IMR-90 (cell line): ENCODE data around the gene NIPAL3. TPM values are rescaled to one million over a fixed set of nuclear protein-coding genes. Genes with fewer than 3 reads are reported as not detected.

Experiments used
- ATAC-seq: fragments of 200-7000 bp; cut with Tn5 transposase; 2 replicates; pipeline ENCODE4 v1.9.1; 2020; ENCODE audit warnings: low read depth, mild to moderate bottlenecking, moderate library complexity
- BruUV-seq: library from RNA; stranded (reverse); fragments of 400-500 nt; replicated peaks from 2 replicates; lab custom pipeline; 2021; lab: Mats Ljungman, UMichigan
- CTCF ChIA-PET: fragments of 300-600 bp; formaldehyde crosslinking; extraction: SDS; loops from one replicate; lab custom pipeline; 2021; ENCODE audit warnings: antibody characterized with exemption; lab: Yijun Ruan, JAX
- POLR2A ChIA-PET: fragments of 300-600 bp; sonication (Branson Sonifier 250); formaldehyde crosslinking; loops from one replicate; lab custom pipeline; 2022; ENCODE audit warnings: antibody characterized with exemption; ENCODE audit not compliant: unreplicated experiment; lab: Charles Lee
- DNase-seq: peaks from one replicate; pipeline ENCODE4 v3.0.0; 2013
- H2AFZ ChIP-seq: replicated peaks from 2 replicates; pipeline ENCODE3; 2013; ENCODE audit warnings: low read length, mild to moderate bottlenecking; ENCODE audit not compliant: poor library complexity
- H2AK5ac ChIP-seq: 2 replicates; pipeline ENCODE4 v1.6.1; 2013; ENCODE audit warnings: low read depth, low read length, inconsistent platforms
- H2AK9ac ChIP-seq: replicated peaks from 2 replicates; pipeline ENCODE3; 2013; ENCODE audit warnings: mild to moderate bottlenecking, low read depth, low read length, moderate library complexity; ENCODE audit not compliant: poor library complexity
- H2BK120ac ChIP-seq: 2 replicates; pipeline ENCODE4 v1.6.1; 2013; ENCODE audit warnings: low read depth, low read length, inconsistent platforms
- H2BK15ac ChIP-seq: 3 replicates; pipeline ENCODE4 v1.6.1; 2013; ENCODE audit warnings: low read depth, low read length, inconsistent platforms
- H2BK20ac ChIP-seq: 2 replicates; pipeline ENCODE4 v1.6.1; 2013; ENCODE audit warnings: low read depth, mild to moderate bottlenecking, inconsistent platforms, low read length, moderate library complexity
- H2BK5ac ChIP-seq: 2 replicates; pipeline ENCODE4 v1.6.1; 2013; ENCODE audit warnings: mild to moderate bottlenecking, low read depth, low read length, inconsistent platforms; ENCODE audit not compliant: poor library complexity, severe bottlenecking
- H3K14ac ChIP-seq: replicated peaks from 2 replicates; pipeline ENCODE4 v1.6.1; 2013; ENCODE audit warnings: low read depth, low read length, inconsistent platforms
- H3K18ac ChIP-seq: 2 replicates; pipeline ENCODE4 v1.6.1; 2013; ENCODE audit warnings: low read depth, low read length, control low read depth
- H3K23ac ChIP-seq: 2 replicates; pipeline ENCODE4 v1.6.1; 2013; ENCODE audit warnings: low read depth, low read length, inconsistent platforms
- H3K27ac ChIP-seq: 2 replicates; pipeline ENCODE4 v1.5.1; 2013; ENCODE audit warnings: mild to moderate bottlenecking, control low read depth, low read length; ENCODE audit not compliant: insufficient read depth
- H3K27me3 ChIP-seq: 2 replicates; pipeline ENCODE4 v1.6.1; 2013; ENCODE audit warnings: low read length; ENCODE audit not compliant: control insufficient read depth, insufficient read depth
- H3K36me3 ChIP-seq: 2 replicates; pipeline ENCODE4 v1.6.1; 2013; ENCODE audit warnings: low read length, mixed read lengths; ENCODE audit not compliant: control insufficient read depth, insufficient read depth
- H3K4ac ChIP-seq: 2 replicates; pipeline ENCODE4 v1.6.1; 2013; ENCODE audit warnings: low read depth, low read length, inconsistent platforms
- H3K4me1 ChIP-seq: 2 replicates; pipeline ENCODE4 v1.6.1; 2013; ENCODE audit warnings: low read length, mixed read lengths; ENCODE audit not compliant: control insufficient read depth, insufficient read depth
- H3K4me2 ChIP-seq: 2 replicates; pipeline ENCODE4 v1.6.1; 2013; ENCODE audit warnings: low read depth, mild to moderate bottlenecking, control low read depth, low read length, moderate library complexity
- H3K4me3 ChIP-seq: 2 replicates; pipeline ENCODE4 v1.5.1; 2013; ENCODE audit warnings: low read depth, mild to moderate bottlenecking, control low read depth, low read length, moderate library complexity; ENCODE audit not compliant: insufficient read depth
- H3K56ac ChIP-seq: 2 replicates; pipeline ENCODE4 v1.6.1; 2013; ENCODE audit warnings: low read length, inconsistent platforms; ENCODE audit not compliant: insufficient read depth; ENCODE audit errors: extremely low read depth
- H3K79me1 ChIP-seq, 2 experiments: 2 replicates each; pipeline ENCODE4 v1.6.1; 2013; ENCODE audit warnings: low read length in 2 of 2, inconsistent platforms in 1 of 2, low read depth in 1 of 2
- H3K9ac ChIP-seq: 2 replicates; pipeline ENCODE4 v1.6.1; 2013; ENCODE audit warnings: low read depth, low read length, control low read depth
- H3K9me1 ChIP-seq: 2 replicates; pipeline ENCODE4 v1.6.1; 2013; ENCODE audit warnings: low read length, inconsistent platforms; ENCODE audit not compliant: insufficient read depth
- H3K9me3 ChIP-seq: 2 replicates; pipeline ENCODE4 v1.6.1; 2013; ENCODE audit warnings: low read length; ENCODE audit not compliant: control insufficient read depth, insufficient read depth
- H4K20me1 ChIP-seq: 2 replicates; pipeline ENCODE4 v1.6.1; 2013; ENCODE audit warnings: low read length, inconsistent platforms; ENCODE audit not compliant: insufficient read depth
- H4K5ac ChIP-seq: 2 replicates; pipeline ENCODE4 v1.6.1; 2013; ENCODE audit warnings: mild to moderate bottlenecking, low read depth, low read length, control low read depth
- H4K8ac ChIP-seq, 2 experiments: 2 replicates each; pipeline ENCODE4 v1.6.1; 2013; ENCODE audit warnings: low read depth in 2 of 2, low read length in 2 of 2, control low read depth in 1 of 2, inconsistent platforms in 1 of 2
- H4K91ac ChIP-seq: 2 replicates; pipeline ENCODE4 v1.6.1; 2013; ENCODE audit warnings: low read depth, low read length, inconsistent platforms; ENCODE audit not compliant: insufficient read depth
- BHLHE40 ChIP-seq: fragments of 150-350 bp; IDR thresholded peaks from 2 replicates; pipeline ENCODE4 v1.6.1; 2016; ENCODE audit warnings: mild to moderate bottlenecking, low read depth, low read length
- CEBPB ChIP-seq: IDR thresholded peaks from 2 replicates; pipeline ENCODE4 v1.6.1; 2012; ENCODE audit warnings: low read depth, low read length, improper control_type of control experiment
- CHD1 ChIP-seq: IDR thresholded peaks from 2 replicates; pipeline ENCODE4 v1.6.1; 2012; ENCODE audit warnings: low read depth, low read length, improper control_type of control experiment
- FOS ChIP-seq: fragments of 150-350 bp; IDR thresholded peaks from 2 replicates; pipeline ENCODE4 v1.6.1; 2016; ENCODE audit warnings: low read depth, low read length
- MAFK ChIP-seq: IDR thresholded peaks from 2 replicates; pipeline ENCODE4 v1.6.1; 2012; ENCODE audit warnings: low read depth, low read length, improper control_type of control experiment
- MAZ ChIP-seq: IDR thresholded peaks from 2 replicates; pipeline ENCODE4 v1.6.1; 2012; ENCODE audit warnings: low read depth, mild to moderate bottlenecking, low read length, improper control_type of control experiment, moderate library complexity, borderline replicate concordance
- MXI1 ChIP-seq: IDR thresholded peaks from 2 replicates; pipeline ENCODE4 v1.6.1; 2012; ENCODE audit warnings: low read depth, mild to moderate bottlenecking, low read length, moderate library complexity, borderline replicate concordance
- NFE2L2 ChIP-seq: fragments of 150-350 bp; IDR thresholded peaks from 2 replicates; pipeline ENCODE4 v1.6.1; 2016; ENCODE audit warnings: low read depth, mild to moderate bottlenecking, low read length
- POLR2A ChIP-seq: IDR thresholded peaks from 2 replicates; pipeline ENCODE4 v1.6.1; 2012; ENCODE audit warnings: mild to moderate bottlenecking, low read depth, low read length
- RAD21 ChIP-seq: IDR thresholded peaks from 2 replicates; pipeline ENCODE4 v1.6.1; 2012; ENCODE audit warnings: low read length, improper control_type of control experiment
- RCOR1 ChIP-seq: IDR thresholded peaks from 2 replicates; pipeline ENCODE4 v1.6.1; 2012; ENCODE audit warnings: mild to moderate bottlenecking, low read length, improper control_type of control experiment; ENCODE audit not compliant: insufficient replicate concordance
- RFX5 ChIP-seq: IDR thresholded peaks from 2 replicates; pipeline ENCODE4 v1.8.0; 2012; ENCODE audit warnings: low read depth, mild to moderate bottlenecking, low read length, moderate library complexity
- SMC3 ChIP-seq: fragments of 150-350 bp; IDR thresholded peaks from 2 replicates; pipeline ENCODE4 v1.6.1; 2016; ENCODE audit warnings: low read depth, mild to moderate bottlenecking, antibody characterized with exemption, low read length, moderate library complexity
- WGBS, 2 experiments: methylation state at CpG; one replicate each; pipeline versions ENCODE4 v1.1.5 to v1.1.7; 2013; ENCODE audit warnings: missing lambda C conversion rate in 2 of 2; ENCODE audit not compliant: insufficient read length in 1 of 2; ENCODE audit errors: extremely low coverage in 2 of 2; 5-methylcytosine and 5-hydroxymethylcytosine counted together
- dilution Hi-C: fragments of 300-500 bp; cut with HindIII; formaldehyde crosslinking; loops from one replicate; pipeline ENCODE4 v1.14.3; 2018; ENCODE audit warnings: low sequenced_read_pairs; ENCODE audit not compliant: unreplicated experiment
- in situ Hi-C: fragments of 300-500 bp; cut with MboI; formaldehyde crosslinking; loops from 3 replicates; pipeline ENCODE4 v1.14.3; 2019; ENCODE audit warnings: low sequenced_read_pairs, inconsistent platforms, mixed read lengths
- intact Hi-C: fragments of 100-400 bp; cut with micrococcal nuclease; formaldehyde crosslinking; loops from 2 replicates; pipeline ENCODE4 v1.10.0; 2022
- polyA plus RNA-seq, 3 experiments: library from polyadenylated mRNA; depleted of rRNA; stranded (reverse); fragments of >200 nt; gene quantifications; 2 replicates each; pipeline ENCODE4 v1.2.3, GENCODE V29; 2012; ENCODE audit warnings: low replicate concordance in 1 of 3
- total RNA-seq: library from RNA; depleted of rRNA; stranded (reverse); fragments of >200 nt; gene quantifications from 2 replicates; pipeline ENCODE4 v1.2.3, GENCODE V29; 2012
- TF ChIP-seq, protein P1 (sequence below): fragments of 150-350 bp; IDR thresholded peaks from 2 replicates; pipeline ENCODE4 v1.6.1; 2017; ENCODE audit warnings: mild to moderate bottlenecking, antibody characterized with exemption, low read length, low read depth
- TF ChIP-seq, protein P2 (sequence below): conservative IDR thresholded peaks from 2 replicates; pipeline ENCODE4 v1.5.1; 2012; ENCODE audit warnings: mild to moderate bottlenecking, low read depth, low read length, improper control_type of control experiment
- TF ChIP-seq, protein P3 (sequence below): fragments of 150-350 bp; IDR thresholded peaks from 2 replicates; pipeline ENCODE4 v1.6.1; 2016; ENCODE audit warnings: low read depth, mild to moderate bottlenecking, low read length, moderate library complexity, borderline replicate concordance

NIPAL3 gene
- total and polyA plus RNA-seq, 2 of the 4 experiments (the other 2 are of a cell fraction): 55.0 to 123 TPM

GRCh38 chr1:24504560-24504959 lies 89.0 kb downstream of the NIPAL3 start:
- dilution Hi-C loops (no loop called here), intact Hi-C loops (loop anchor here (10.0 kb wide), 1 partner anchor 110 kb away; no protein-coding TSS in a partner anchor), in situ Hi-C loops (no loop called here)
- Histone ChIP-seq H2AK9ac (no peak overlapping the region), H3K4me2 (no peak overlapping the region), H3K14ac (no peak overlapping the region), H4K20me1 (no peaks in the 10 kb centered on the region; the same call in 1 of the 2 replicates), H3K9me3 (no peaks in the 10 kb centered on the region), H4K91ac (no peak overlapping the region), H3K4me3 (no peak overlapping the region), H2BK5ac (no peak overlapping the region), H3K18ac (no peak overlapping the region), H4K5ac (no peak overlapping the region), H2BK20ac (no peak overlapping the region), H2AFZ (no peak overlapping the region), H2AK5ac (no peak overlapping the region), H2BK120ac (no peak overlapping the region), H3K9me1 (peaks cover 12% of the 10 kb centered on the region; the same call in 1 of the 2 replicates), H3K36me3 (no peaks in the 10 kb centered on the region), H3K79me1 (peaks cover 9 to 26% of the 10 kb centered on the region in 2 experiments), H3K23ac (no peak overlapping the region), H4K8ac (no peak overlapping the region), H3K4me1 (no peaks in the 10 kb centered on the region), H3K27me3 (no peaks in the 10 kb centered on the region), H3K9ac (no peak overlapping the region), H2BK15ac (no peak overlapping the region), H3K4ac (no peak overlapping the region), H3K27ac (no peak overlapping the region), H3K56ac (no peak overlapping the region)
- no TSS peak for BruUV-seq
- ChIA-PET POLR2A (no interaction called here), CTCF (no interaction called here)
- WGBS, 2 experiments: no CpG with 5 or more reads among the region's 4 CpGs
- ATAC-seq (no peak), DNase-seq (no peak)
- TF ChIP-seq NFE2L2 (no peak), MAFK (no peak), POLR2A (no peak), RCOR1 (no peak), SMC3 (no peak), FOS (no peak), BHLHE40 (no peak), RAD21 (no peak), CEBPB (no peak), RFX5 (no peak), MAZ (no peak), CHD1 (no peak), MXI1 (no peak)
- TF ChIP-seq, protein P1, sequence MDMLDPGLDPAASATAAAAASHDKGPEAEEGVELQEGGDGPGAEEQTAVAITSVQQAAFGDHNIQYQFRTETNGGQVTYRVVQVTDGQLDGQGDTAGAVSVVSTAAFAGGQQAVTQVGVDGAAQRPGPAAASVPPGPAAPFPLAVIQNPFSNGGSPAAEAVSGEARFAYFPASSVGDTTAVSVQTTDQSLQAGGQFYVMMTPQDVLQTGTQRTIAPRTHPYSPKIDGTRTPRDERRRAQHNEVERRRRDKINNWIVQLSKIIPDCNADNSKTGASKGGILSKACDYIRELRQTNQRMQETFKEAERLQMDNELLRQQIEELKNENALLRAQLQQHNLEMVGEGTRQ: no peak
- TF ChIP-seq, protein P2, sequence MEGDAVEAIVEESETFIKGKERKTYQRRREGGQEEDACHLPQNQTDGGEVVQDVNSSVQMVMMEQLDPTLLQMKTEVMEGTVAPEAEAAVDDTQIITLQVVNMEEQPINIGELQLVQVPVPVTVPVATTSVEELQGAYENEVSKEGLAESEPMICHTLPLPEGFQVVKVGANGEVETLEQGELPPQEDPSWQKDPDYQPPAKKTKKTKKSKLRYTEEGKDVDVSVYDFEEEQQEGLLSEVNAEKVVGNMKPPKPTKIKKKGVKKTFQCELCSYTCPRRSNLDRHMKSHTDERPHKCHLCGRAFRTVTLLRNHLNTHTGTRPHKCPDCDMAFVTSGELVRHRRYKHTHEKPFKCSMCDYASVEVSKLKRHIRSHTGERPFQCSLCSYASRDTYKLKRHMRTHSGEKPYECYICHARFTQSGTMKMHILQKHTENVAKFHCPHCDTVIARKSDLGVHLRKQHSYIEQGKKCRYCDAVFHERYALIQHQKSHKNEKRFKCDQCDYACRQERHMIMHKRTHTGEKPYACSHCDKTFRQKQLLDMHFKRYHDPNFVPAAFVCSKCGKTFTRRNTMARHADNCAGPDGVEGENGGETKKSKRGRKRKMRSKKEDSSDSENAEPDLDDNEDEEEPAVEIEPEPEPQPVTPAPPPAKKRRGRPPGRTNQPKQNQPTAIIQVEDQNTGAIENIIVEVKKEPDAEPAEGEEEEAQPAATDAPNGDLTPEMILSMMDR: no peak
- TF ChIP-seq, protein P3, sequence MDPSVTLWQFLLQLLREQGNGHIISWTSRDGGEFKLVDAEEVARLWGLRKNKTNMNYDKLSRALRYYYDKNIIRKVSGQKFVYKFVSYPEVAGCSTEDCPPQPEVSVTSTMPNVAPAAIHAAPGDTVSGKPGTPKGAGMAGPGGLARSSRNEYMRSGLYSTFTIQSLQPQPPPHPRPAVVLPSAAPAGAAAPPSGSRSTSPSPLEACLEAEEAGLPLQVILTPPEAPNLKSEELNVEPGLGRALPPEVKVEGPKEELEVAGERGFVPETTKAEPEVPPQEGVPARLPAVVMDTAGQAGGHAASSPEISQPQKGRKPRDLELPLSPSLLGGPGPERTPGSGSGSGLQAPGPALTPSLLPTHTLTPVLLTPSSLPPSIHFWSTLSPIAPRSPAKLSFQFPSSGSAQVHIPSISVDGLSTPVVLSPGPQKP: no peak
